Measurements from ENCODE around the gene HOXA9. TPM values are rescaled to one million over a fixed set of nuclear protein-coding genes. Genes with fewer than 3 reads are reported as not detected.

The HOXA9 gene
- polyA plus RNA-seq, 1 of the 3 experiments (the other 2 are of a cell fraction), result not detected

GRCh38 chr7:27172823-27173510 is 7.6 kb upstream of the HOXA9 start:
- ChIA-PET POLR2A (no interaction called here), CTCF (interaction anchor here (0.6 to 12.3 kb wide), 11 partner anchors 7 to 804 kb away, joined by 3 to 205 read pairs (median 3); partner anchors contain the start of genes HOXA5 and HOXA9)
- Histone ChIP-seq H3K4me1 (ENCODE audit: control insufficient read depth in 1 of 2, insufficient read depth in 2 of 2, low read depth in 1 of 2, low read length in 1 of 2) (peaks cover 0 to 2% of the 10 kb centered on the region in 2 experiments; a peak in 1 of 4 replicates), H3K27me3 (ENCODE audit: insufficient read depth) (peaks cover 100% of the 10 kb centered on the region), H3K27ac (ENCODE audit: low read depth in 2 of 2, low read length in 1 of 2) (no peak overlapping the region), H3K9ac (no peak overlapping the region), H3K9me2 (no peaks in the 10 kb centered on the region), H3K4me3 (ENCODE audit: low read depth in 2 of 2, low read length in 1 of 2) (peak overlapping the region in 1 of 2 experiments; percentile 14; a peak in 3 of 4 replicates), H3K79me2 (ENCODE audit: insufficient read depth) (no peaks in the 10 kb centered on the region), H4K20me1 (ENCODE audit: insufficient read depth) (peaks cover 13% of the 10 kb centered on the region), H3K4me2 (peak overlapping the region; percentile 58), H3K36me3 (replicated peaks in 1 of 2; ENCODE audit: control insufficient read depth in 1 of 2, insufficient read depth in 2 of 2, low read length in 1 of 2) (no peaks in the 10 kb centered on the region), H3F3A (replicated peaks; ENCODE audit: insufficient read depth) (peaks cover 7% of the 10 kb centered on the region), H3K9me3 (no peaks in the 10 kb centered on the region), H2AFZ (ENCODE audit: low read depth) (peak overlapping the region; percentile 18; the same call in 1 of the 2 replicates)
- peak; percentile 66 for DNase-seq
- 13% methylated on average over 27 of the region's 58 CpGs for WGBS (ENCODE audit: low lambda C conversion rate)
- TF ChIP-seq EZH2phosphoT487 (IDR thresholded peaks at IDR 0.05; ENCODE audit: borderline replicate concordance, low read depth) (no peak), REST (IDR thresholded peaks at IDR 0.05; ENCODE audit: low read depth, low read length) (no peak), PBX3 (IDR thresholded peaks at IDR 0.05) (no peak), TEAD4 (IDR thresholded peaks at IDR 0.05; ENCODE audit: borderline replicate concordance, insufficient read depth) (no peak), CHD2 (IDR thresholded peaks at IDR 0.05; ENCODE audit: low read length, partially characterized antibody) (no peak), SIN3A (IDR thresholded peaks at IDR 0.05; ENCODE audit: borderline replicate concordance, low read depth, low read length) (no peak), IRF3 (IDR thresholded peaks at IDR 0.05; ENCODE audit: low read depth, low read length) (no peak), RFX5 (IDR thresholded peaks at IDR 0.05; ENCODE audit: low read length) (no peak), FOXM1 (IDR thresholded peaks at IDR 0.05; ENCODE audit: low read depth) (no peak), RCOR1 (IDR thresholded peaks at IDR 0.05; ENCODE audit: low read length) (no peak), MEF2A (IDR thresholded peaks at IDR 0.05; ENCODE audit: borderline replicate concordance, low read depth) (no peak), NFIC (IDR thresholded peaks at IDR 0.05; ENCODE audit: borderline replicate concordance) (no peak), TCF12 (IDR thresholded peaks at IDR 0.05) (no peak)
